Ishikawa (cell line): ENCODE results near the gene FGFR3.

Experiments
- CEBPB ChIP-seq: IDR thresholded peaks from 2 replicates; pipeline ENCODE4 v1.6.1; 2012
- CREB1 ChIP-seq: IDR thresholded peaks from 2 replicates; pipeline ENCODE4 v1.6.1; 2012; ENCODE audit warnings: low read depth
- EGR1 ChIP-seq: IDR thresholded peaks from 2 replicates; pipeline ENCODE4 v1.6.1; 2012
- EP300 ChIP-seq: IDR thresholded peaks from 2 replicates; pipeline ENCODE4 v1.6.1; 2012; ENCODE audit warnings: borderline replicate concordance
- FOXM1 ChIP-seq: IDR thresholded peaks from 2 replicates; pipeline ENCODE4 v1.6.1; 2012; ENCODE audit warnings: low read depth, borderline replicate concordance
- MAX ChIP-seq: IDR thresholded peaks from 2 replicates; pipeline ENCODE4 v1.6.1; 2012
- NFIC ChIP-seq: IDR thresholded peaks from 2 replicates; pipeline ENCODE4 v1.6.1; 2012
- RAD21 ChIP-seq: IDR thresholded peaks from 2 replicates; pipeline ENCODE4 v1.6.1; 2012; ENCODE audit warnings: low read depth
- REST ChIP-seq: IDR thresholded peaks from 2 replicates; pipeline ENCODE4 v1.6.1; 2012; ENCODE audit warnings: low read depth, mild to moderate bottlenecking
- TAF1 ChIP-seq: IDR thresholded peaks from 2 replicates; pipeline ENCODE4 v1.6.1; 2012; ENCODE audit warnings: low read depth, mild to moderate bottlenecking
- TCF12 ChIP-seq: IDR thresholded peaks from 2 replicates; pipeline ENCODE4 v1.6.1; 2012; ENCODE audit warnings: low read depth
- TEAD4 ChIP-seq: IDR thresholded peaks from 2 replicates; pipeline ENCODE4 v1.6.1; 2012
- USF1 ChIP-seq: IDR thresholded peaks from 2 replicates; pipeline ENCODE4 v1.6.1; 2012
- YY1 ChIP-seq: IDR thresholded peaks from 2 replicates; pipeline ENCODE4 v1.6.1; 2012; ENCODE audit warnings: low read depth
- ZBTB7A ChIP-seq: IDR thresholded peaks from 2 replicates; pipeline ENCODE4 v1.6.1; 2012; ENCODE audit warnings: low read depth

The FGFR3 gene

GRCh38 chr4:1751919-1752283 lies 41.2 kb upstream of the FGFR3 start:
- TF ChIP-seq EGR1 (peak; percentile 30; the same call in 1 of the 2 replicates), ZBTB7A (0 out of 2 replicates have a peak, but pooled peaks have one; percentile 44), NFIC (no peak), USF1 (no peak), TCF12 (no peak), REST (peak; percentile 68)

GRCh38 chr4:1752284-1753041 lies 40.6 kb upstream of the FGFR3 start:
- TF ChIP-seq TCF12 (no peak), TAF1 (no peak)

- TF ChIP-seq FOXM1 (no peak), CEBPB (no peak), ZBTB7A (no peak), NFIC (no peak), TAF1 (no peak), CREB1 (no peak), EGR1 (no peak), USF1 (no peak), TEAD4 (no peak), EP300 (no peak), REST (no peak), RAD21 (no peak), MAX (no peak), YY1 (no peak), TCF12 (no peak)
Observed at GRCh38 chr4:1753294-1753696, 39.8 kb upstream of the FGFR3 start.

GRCh38 chr4:1753697-1754311 lies 39.3 kb upstream of the FGFR3 start:
- TF ChIP-seq ZBTB7A: no peak
- TF ChIP-seq TCF12: no peak
- no peak for TF ChIP-seq FOXM1

- TF ChIP-seq ZBTB7A: no peak
Observed at GRCh38 chr4:1754336-1754735, 38.8 kb upstream of the FGFR3 start.

GRCh38 chr4:1755297-1755696 lies 37.8 kb upstream of the FGFR3 start:
- TF ChIP-seq YY1 (no peak), TEAD4 (no peak), TCF12 (no peak), EGR1 (no peak), REST (no peak), TAF1 (no peak), NFIC (no peak), USF1 (no peak), CEBPB (no peak), CREB1 (no peak), EP300 (no peak), MAX (no peak), FOXM1 (no peak), ZBTB7A (no peak), RAD21 (no peak)
